Tibial nerve (tissue), 4 donors: ENCODE data around the gene RRAS2. TPM values are rescaled to one million over a fixed set of nuclear protein-coding genes. Genes with fewer than 3 reads are reported as not detected.
A peak's percentile ranks its signal among the peaks of the same experiment; 100 is the strongest.

Experiments used
- DNase-seq, 2 donors: peaks; one replicate each; pipeline ENCODE4 v3.0.0-alpha.2; 2019; ENCODE audit warnings: low spot score in 2 of 2
- H3K27ac ChIP-seq, 4 donors: fragments of 200-600 bp; sonication (generic) in 3 of 4; one replicate each; pipeline ENCODE4 v1.5.1; 2017 to 2019; ENCODE audit warnings: mild to moderate bottlenecking in 1 of 4
- H3K27me3 ChIP-seq, 2 donors: fragments of 200-600 bp; sonication (generic) in 1 of 2; one replicate each; pipeline versions ENCODE4 v1.5.1 to v1.6.0; 2017 to 2019
- H3K36me3 ChIP-seq, 3 donors: fragments of 200-600 bp; sonication (generic); one replicate each; pipeline ENCODE4 v1.5.1; 2018 to 2019
- H3K4me1 ChIP-seq, 4 donors: fragments of 200-600 bp; sonication (generic) in 3 of 4; one replicate each; pipeline ENCODE4 v1.5.1; 2017 to 2019
- H3K4me3 ChIP-seq, 4 donors: fragments of 200-600 bp; sonication (generic) in 3 of 4; one replicate each; pipeline ENCODE4 v1.5.1; 2017 to 2019; ENCODE audit warnings: mild to moderate bottlenecking in 1 of 4, moderate library complexity in 1 of 4
- H3K9me3 ChIP-seq, 4 donors: fragments of 200-600 bp; sonication (generic) in 3 of 4; one replicate each; pipeline ENCODE4 v1.5.1; 2017 to 2019
- EP300 ChIP-seq, 2 donors: sonication (generic); formaldehyde crosslinking; IDR thresholded peaks; one replicate each; pipeline ENCODE4 v1.6.1; 2017; ENCODE audit warnings: antibody characterized with exemption in 2 of 2, mild to moderate bottlenecking in 1 of 2
- POLR2A ChIP-seq, 2 donors: fragments of 450-650 bp; IDR thresholded peaks; one replicate each; pipeline ENCODE4 v1.6.1; 2017; ENCODE audit warnings: antibody characterized with exemption in 2 of 2, mild to moderate bottlenecking in 2 of 2, moderate library complexity in 2 of 2
- WGBS, 2 donors: methylation state at CpG; one replicate each; pipeline ENCODE4 v1.1.5; 2018; 5-methylcytosine and 5-hydroxymethylcytosine counted together
- total RNA-seq, 4 donors: library from RNA; depleted of rRNA; stranded (reverse); fragments of >200 nt; gene quantifications; one replicate each; pipeline ENCODE4 v1.1.0, GENCODE V29; 2016
- TF ChIP-seq, protein P1 (sequence below), 5 experiments: fragments of 200-600 bp in 3 of 5; fragments of 450-650 bp in 2 of 5; sonication (generic) in 3 of 5; IDR thresholded peaks; one replicate each; pipeline ENCODE4 v1.5.1; 2016 to 2019; ENCODE audit warnings: antibody characterized with exemption in 5 of 5, mild to moderate bottlenecking in 3 of 5, moderate library complexity in 2 of 5

The RRAS2 gene
- total RNA-seq, 4 donors from 2014 or later: 43.2 to 64.0 (median 46.8) TPM

DNA sequence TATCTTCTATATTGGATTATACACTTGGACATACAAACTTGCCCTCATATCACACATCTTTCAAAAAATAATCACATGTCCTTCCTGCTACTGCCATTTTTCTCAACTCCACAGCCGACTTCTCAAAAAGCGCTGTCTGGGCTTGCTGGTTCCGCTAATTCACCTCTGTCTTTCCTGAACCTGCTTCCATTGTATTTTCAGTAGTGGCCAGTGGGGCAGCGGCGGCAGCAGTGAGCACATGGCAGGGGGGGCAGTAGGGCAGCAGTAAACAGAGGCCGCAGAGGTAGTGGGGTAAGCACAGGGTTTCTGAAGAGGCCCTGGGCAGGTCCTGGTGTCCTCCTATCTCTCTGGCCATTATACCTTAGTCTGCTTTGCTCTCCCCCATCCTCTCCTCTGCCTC, 126.3 kb downstream of the RRAS2 start:
- no peak overlapping the region for H3K4me3 ChIP-seq
- H3K36me3 ChIP-seq: no peaks in the 10 kb centered on the region
- peaks cover 0 to 3% (median 0%) of the 10 kb centered on the region in 4 donors for H3K9me3 ChIP-seq
- TF ChIP-seq, protein P1, sequence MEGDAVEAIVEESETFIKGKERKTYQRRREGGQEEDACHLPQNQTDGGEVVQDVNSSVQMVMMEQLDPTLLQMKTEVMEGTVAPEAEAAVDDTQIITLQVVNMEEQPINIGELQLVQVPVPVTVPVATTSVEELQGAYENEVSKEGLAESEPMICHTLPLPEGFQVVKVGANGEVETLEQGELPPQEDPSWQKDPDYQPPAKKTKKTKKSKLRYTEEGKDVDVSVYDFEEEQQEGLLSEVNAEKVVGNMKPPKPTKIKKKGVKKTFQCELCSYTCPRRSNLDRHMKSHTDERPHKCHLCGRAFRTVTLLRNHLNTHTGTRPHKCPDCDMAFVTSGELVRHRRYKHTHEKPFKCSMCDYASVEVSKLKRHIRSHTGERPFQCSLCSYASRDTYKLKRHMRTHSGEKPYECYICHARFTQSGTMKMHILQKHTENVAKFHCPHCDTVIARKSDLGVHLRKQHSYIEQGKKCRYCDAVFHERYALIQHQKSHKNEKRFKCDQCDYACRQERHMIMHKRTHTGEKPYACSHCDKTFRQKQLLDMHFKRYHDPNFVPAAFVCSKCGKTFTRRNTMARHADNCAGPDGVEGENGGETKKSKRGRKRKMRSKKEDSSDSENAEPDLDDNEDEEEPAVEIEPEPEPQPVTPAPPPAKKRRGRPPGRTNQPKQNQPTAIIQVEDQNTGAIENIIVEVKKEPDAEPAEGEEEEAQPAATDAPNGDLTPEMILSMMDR (IDR thresholded peaks at IDR 0.05): peak in 1 of 5 experiments; percentile 11
- no peak for TF ChIP-seq POLR2A (IDR thresholded peaks at IDR 0.05)
- H3K4me1 ChIP-seq: no peaks in the 10 kb centered on the region
- 57 to 63% methylated on average over 6 of the region's 6 CpGs for WGBS, 2 donors
- DNase-seq: no peak
- peaks cover 0 to 6% of the 10 kb centered on the region in 2 donors for H3K27me3 ChIP-seq
- no peak overlapping the region for H3K27ac ChIP-seq

DNA sequence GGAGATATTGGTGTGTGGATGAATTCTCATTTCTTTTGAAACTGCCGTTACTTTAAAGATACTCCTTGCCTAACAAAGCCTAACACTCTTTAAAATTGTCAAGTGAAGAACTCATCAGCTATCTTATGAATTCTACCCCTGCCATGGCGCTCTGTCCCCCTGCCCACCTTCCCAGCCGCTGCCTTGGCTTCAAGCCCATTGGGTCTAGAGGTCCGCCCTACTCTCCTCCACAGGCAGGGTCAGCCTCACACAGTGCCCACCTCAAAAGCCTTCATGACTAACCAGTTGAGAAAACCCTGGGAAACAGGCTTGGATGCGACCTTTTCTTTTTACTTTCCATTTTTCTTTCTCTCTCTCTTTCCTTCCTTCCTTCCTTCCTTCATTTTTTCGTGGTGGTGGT, 128.6 kb downstream of the RRAS2 start:
- Histone ChIP-seq H3K4me3 (no peak overlapping the region), H3K9me3 (peaks cover 0 to 12% (median 0%) of the 10 kb centered on the region in 4 donors), H3K27me3 (peaks cover 0 to 6% of the 10 kb centered on the region in 2 donors), H3K36me3 (no peaks in the 10 kb centered on the region), H3K27ac (no peak overlapping the region), H3K4me1 (no peaks in the 10 kb centered on the region)
- TF ChIP-seq EP300 (IDR thresholded peaks at IDR 0.05) (no peak), POLR2A (IDR thresholded peaks at IDR 0.05) (no peak)
- TF ChIP-seq, protein P1 (IDR thresholded peaks at IDR 0.05): no peak
- no peak for DNase-seq
- WGBS, 2 donors: 72 to 74% methylated on average over 6 of the region's 6 CpGs

DNA sequence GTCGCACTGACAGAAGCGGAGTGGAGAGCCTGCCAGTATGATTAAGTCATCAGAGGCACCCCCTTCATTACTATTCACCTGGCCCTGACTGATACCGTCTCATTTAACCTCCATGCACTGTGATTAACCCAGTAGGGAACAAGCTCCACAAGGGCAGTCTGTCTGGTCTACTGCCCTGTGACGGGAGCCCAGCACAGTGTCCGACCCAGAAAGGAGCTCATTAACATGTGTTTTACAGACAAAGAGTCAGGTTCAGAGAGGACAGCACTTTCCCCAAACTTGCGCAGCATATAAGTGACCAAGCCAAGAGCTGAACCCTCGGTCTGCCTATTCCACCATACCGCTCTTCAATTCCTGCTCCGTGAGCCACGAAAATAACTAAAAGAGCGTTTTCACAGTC, 129.5 kb downstream of the RRAS2 start:
- H3K4me1 ChIP-seq: no peaks in the 10 kb centered on the region
- 68% methylated on average over 11 of the region's 11 CpGs for WGBS, 2 donors
- no peaks in the 10 kb centered on the region for H3K36me3 ChIP-seq
- peaks cover 0 to 12% (median 0%) of the 10 kb centered on the region in 4 donors for H3K9me3 ChIP-seq
- no peak overlapping the region for H3K27ac ChIP-seq
- DNase-seq: no peak
- no peak overlapping the region for H3K4me3 ChIP-seq
- H3K27me3 ChIP-seq: peaks cover 0 to 6% of the 10 kb centered on the region in 2 donors
- TF ChIP-seq, protein P1 (IDR thresholded peaks at IDR 0.05): no peak
- TF ChIP-seq EP300 (IDR thresholded peaks at IDR 0.05) (no peak), POLR2A (IDR thresholded peaks at IDR 0.05) (no peak)

DNA sequence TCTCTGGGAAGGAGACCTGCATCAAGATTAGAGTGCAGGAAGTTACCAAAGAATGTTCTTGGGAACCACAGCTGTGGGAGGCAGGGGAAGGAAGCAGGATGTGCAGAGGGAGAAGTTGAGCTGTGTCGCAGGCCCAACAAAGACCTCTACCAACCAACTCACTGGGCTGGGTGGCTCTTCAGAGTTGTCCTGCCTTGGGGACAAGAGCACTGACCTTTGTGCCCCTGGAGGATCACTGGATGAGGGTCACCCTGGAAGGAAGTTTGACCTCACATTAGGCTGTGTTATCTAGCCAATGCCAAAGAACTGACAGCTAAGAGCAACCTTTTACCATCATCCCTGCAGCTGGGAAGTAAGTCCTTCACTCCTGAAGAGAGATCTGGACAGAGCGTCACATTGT, 130.6 kb downstream of the RRAS2 start:
- DNase-seq: no peak
- Histone ChIP-seq H3K27me3 (peaks cover 0 to 6% of the 10 kb centered on the region in 2 donors), H3K36me3 (no peaks in the 10 kb centered on the region), H3K4me3 (no peak overlapping the region), H3K27ac (no peak overlapping the region), H3K4me1 (no peaks in the 10 kb centered on the region), H3K9me3 (peaks cover 0 to 12% (median 0%) of the 10 kb centered on the region in 4 donors)
- 70 to 72% methylated on average over 2 of the region's 2 CpGs for WGBS, 2 donors
- no peak for TF ChIP-seq EP300 (IDR thresholded peaks at IDR 0.05)
- TF ChIP-seq POLR2A (IDR thresholded peaks at IDR 0.05): no peak
- TF ChIP-seq, protein P1 (IDR thresholded peaks at IDR 0.05): no peak

Other genes with a start within 250 kb of the RRAS2 start
- gene COPB1, start 140.6 kb upstream of the RRAS2 start, total RNA-seq: 10 to 100 TPM; 71.0 to 88.5 (median 84.0) TPM
- gene PSMA1, start 161.2 kb upstream of the RRAS2 start, total RNA-seq: 10 to 100 TPM; 67.9 to 85.7 (median 76.8) TPM